Muscle layer of duodenum (tissue), 2 donors: ENCODE data around the gene ISL2.
A peak's percentile ranks its signal among the peaks of the same experiment; 100 is the strongest.
"Not testable (repeated sequence)": the region's sequence is repeated elsewhere in the genome, so short reads cannot be mapped to it uniquely, and the experiment has no call there.

ENCODE experiments used
- H3K27ac ChIP-seq: one replicate; pipeline ENCODE4 v1.7.0; 2013; ENCODE audit warnings: mild to moderate bottlenecking, low read length
- H3K27me3 ChIP-seq: one replicate; pipeline ENCODE4 v1.7.0; 2013; ENCODE audit warnings: low read depth, mild to moderate bottlenecking, control low read depth, low read length
- H3K36me3 ChIP-seq, 2 donors: one replicate each; pipeline ENCODE4 v1.7.0; 2013; ENCODE audit warnings: low read length in 2 of 2, control low read depth in 1 of 2, mild to moderate bottlenecking in 1 of 2; ENCODE audit not compliant: insufficient read depth in 2 of 2, control insufficient read depth in 1 of 2
- H3K4me1 ChIP-seq, 2 donors: one replicate each; pipeline ENCODE4 v1.7.0; 2013; ENCODE audit warnings: low read length in 2 of 2, mild to moderate bottlenecking in 2 of 2, control low read depth in 1 of 2, moderate library complexity in 1 of 2; ENCODE audit not compliant: insufficient read depth in 2 of 2, control insufficient read depth in 1 of 2
- H3K4me3 ChIP-seq, 2 donors: one replicate each; pipeline ENCODE4 v1.7.0; 2013; ENCODE audit warnings: low read length in 2 of 2, low read depth in 1 of 2, mild to moderate bottlenecking in 1 of 2
- H3K9me3 ChIP-seq, 2 donors: one replicate each; pipeline ENCODE4 v1.7.0; 2013; ENCODE audit warnings: low read length in 2 of 2, control low read depth in 1 of 2, mild to moderate bottlenecking in 1 of 2; ENCODE audit not compliant: control insufficient read depth in 1 of 2
- donor health status: healthy.

Gene ISL2

GRCh38 chr15:76311100-76311953, 25.2 kb upstream of the ISL2 start, which contains the start of gene ETFA:
ETFA (minus strand) TSS chr15:76311469; CDS start chr15:76311388, 81 bp downstream.
- Histone ChIP-seq H3K27me3 (no peaks in the 10 kb centered on the region), H3K4me1 (peaks cover 0 to 13% of the 10 kb centered on the region in 2 donors), H3K9me3 (no peaks in the 10 kb centered on the region), H3K4me3 (peak within 1 kb of the TSS; percentile 75 to 88), H3K27ac (peak within 1 kb of the TSS; percentile 85), H3K36me3 (no peaks in the 10 kb centered on the region)

- Histone ChIP-seq H3K36me3 (no peaks in the 10 kb centered on the region), H3K4me1 (peaks cover 0 to 13% of the 10 kb centered on the region in 2 donors), H3K27me3 (no peaks in the 10 kb centered on the region), H3K4me3 (no peak overlapping the region), H3K27ac (no peak overlapping the region), H3K9me3 (no peaks in the 10 kb centered on the region)
Measured at GRCh38 chr15:76312540-76313174, 23.9 kb upstream of the ISL2 start.

DNA sequence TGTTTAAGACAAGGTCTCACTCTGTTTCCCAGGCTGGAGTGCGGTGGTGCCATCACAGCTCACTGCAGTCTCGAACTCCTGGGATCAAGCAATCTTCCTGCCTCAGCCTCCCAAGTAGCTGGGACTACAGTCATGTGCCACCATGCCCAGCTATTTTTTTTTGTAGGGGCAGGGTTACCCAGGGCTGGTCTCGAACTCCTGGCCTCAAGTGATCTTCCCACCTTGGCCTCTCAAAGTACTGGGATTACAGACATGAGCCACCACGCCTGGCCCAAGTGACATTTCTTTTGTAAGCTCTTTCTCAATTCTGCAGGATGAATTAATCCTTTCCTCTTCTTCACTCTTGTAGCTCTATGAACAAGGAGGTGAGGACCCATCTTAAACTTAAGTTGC, 23.4 kb upstream of the ISL2 start:
- H3K4me3 ChIP-seq, H3K36me3 ChIP-seq, H3K9me3 ChIP-seq, H3K27ac ChIP-seq, H3K27me3 ChIP-seq: not testable (repeated sequence)
- peaks cover 0 to 13% of the 10 kb centered on the region in 2 donors for H3K4me1 ChIP-seq

DNA sequence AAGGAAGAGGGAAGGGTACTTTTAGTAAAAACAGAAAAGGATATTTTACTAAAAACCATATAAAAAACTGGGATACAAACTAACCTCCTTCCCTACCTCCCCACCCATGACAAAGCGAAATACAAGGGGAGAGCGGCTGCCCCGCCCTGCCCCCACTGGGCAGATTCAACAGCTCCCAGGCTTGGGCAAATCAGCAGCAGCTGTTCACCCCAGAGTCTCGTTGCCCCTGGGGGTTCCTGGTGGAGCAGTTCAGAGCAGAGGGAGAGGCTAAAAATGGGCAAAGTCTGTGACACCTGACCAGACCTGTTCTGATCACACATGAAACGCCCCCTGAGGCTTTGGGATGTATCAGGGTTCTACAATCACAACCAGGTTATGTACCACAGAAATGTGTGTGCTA, 22.8 kb upstream of the ISL2 start:
- Histone ChIP-seq H3K27ac (no peak overlapping the region), H3K27me3 (no peaks in the 10 kb centered on the region), H3K4me1 (peaks cover 0 to 13% of the 10 kb centered on the region in 2 donors), H3K36me3 (no peaks in the 10 kb centered on the region), H3K4me3 (no peak overlapping the region), H3K9me3 (no peaks in the 10 kb centered on the region)

DNA sequence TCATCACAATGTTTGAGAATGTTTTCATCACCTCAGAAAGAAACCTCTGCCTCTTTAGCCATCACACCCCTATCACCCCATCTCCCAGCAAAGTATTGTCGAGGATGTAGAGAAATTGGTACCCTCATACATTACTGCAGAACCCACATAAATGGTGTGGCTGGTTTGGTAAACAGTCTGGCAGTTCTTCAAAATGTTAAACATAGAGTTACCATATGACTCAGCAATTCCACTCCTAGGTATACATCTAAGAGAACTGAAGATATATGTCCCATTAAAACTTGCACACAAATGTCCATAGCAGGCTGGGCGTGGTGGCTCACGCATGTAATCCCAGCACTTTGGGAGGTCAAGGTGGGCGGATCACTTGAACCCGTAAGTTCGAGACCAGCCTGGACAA, 16.6 kb upstream of the ISL2 start:
- Histone ChIP-seq H3K9me3 (no peaks in the 10 kb centered on the region), H3K27me3 (no peaks in the 10 kb centered on the region), H3K4me3 (no peak overlapping the region), H3K27ac (no peak overlapping the region), H3K4me1 (no peaks in the 10 kb centered on the region), H3K36me3 (no peaks in the 10 kb centered on the region)

DNA sequence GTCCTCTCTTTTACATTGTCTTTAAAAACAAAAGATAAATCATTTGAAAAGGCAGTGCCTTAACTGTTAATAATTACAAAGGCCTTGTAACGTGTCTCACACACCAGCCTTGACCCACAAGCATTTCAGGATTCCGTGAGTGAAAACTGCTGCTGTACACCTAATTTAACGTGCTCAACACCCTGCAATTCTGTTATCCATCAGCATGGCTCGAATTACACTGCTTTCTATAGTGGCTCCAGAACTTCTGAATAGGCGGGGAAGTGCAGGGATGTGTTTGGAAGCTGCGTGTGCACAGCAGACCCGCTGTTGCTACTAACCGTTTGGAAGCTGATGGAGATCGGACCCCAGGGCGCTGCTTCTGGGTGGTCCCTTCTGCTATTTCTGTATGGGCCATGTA, 15.4 kb upstream of the ISL2 start:
- H3K9me3 ChIP-seq, result no peaks in the 10 kb centered on the region
- H3K4me3 ChIP-seq, result no peak overlapping the region
- no peaks in the 10 kb centered on the region for H3K36me3 ChIP-seq
- no peaks in the 10 kb centered on the region for H3K4me1 ChIP-seq
- no peaks in the 10 kb centered on the region for H3K27me3 ChIP-seq
- no peak overlapping the region for H3K27ac ChIP-seq

DNA sequence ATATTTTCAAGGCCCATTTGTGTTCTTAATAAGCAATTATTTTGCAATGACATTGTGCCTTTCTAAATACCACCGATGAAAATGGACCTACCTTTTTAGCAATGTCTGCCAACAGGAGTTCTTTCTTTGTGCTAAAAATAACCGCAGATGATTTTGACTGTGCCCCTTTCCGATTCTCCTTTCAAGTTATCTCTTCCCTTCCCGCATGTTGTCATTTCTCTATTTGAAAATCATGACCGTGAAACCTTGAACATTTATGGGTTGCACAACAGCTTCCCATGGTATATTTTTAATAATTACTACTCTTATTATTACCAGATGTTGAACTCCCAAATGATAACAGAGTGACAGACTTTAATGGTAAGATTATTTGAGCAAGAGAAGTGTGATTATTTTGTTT, 15.0 kb upstream of the ISL2 start:
- no peaks in the 10 kb centered on the region for H3K27me3 ChIP-seq
- no peak overlapping the region for H3K27ac ChIP-seq
- H3K36me3 ChIP-seq, result no peaks in the 10 kb centered on the region
- no peaks in the 10 kb centered on the region for H3K4me1 ChIP-seq
- no peak overlapping the region for H3K4me3 ChIP-seq
- H3K9me3 ChIP-seq, result no peaks in the 10 kb centered on the region

DNA sequence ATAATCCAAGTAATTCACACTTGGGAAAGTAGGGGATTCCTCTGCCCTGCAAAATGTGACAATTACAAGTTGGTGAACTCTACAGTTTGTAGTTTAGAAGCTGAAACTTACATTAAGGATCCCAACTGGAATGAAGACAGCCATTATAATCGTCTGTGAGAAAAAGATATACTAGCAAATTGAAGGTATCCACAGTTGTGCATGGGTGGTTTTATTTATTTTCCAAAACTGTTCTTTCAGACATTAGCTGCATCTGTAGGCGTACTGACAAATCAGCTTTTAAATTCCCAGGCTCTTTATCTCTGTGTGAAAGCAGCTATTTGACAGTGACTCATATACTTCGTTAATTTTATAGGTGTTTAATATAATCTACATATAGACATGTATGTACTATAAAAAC, 12.5 kb upstream of the ISL2 start:
- no peak overlapping the region for H3K4me3 ChIP-seq
- no peaks in the 10 kb centered on the region for H3K9me3 ChIP-seq
- no peaks in the 10 kb centered on the region for H3K4me1 ChIP-seq
- no peaks in the 10 kb centered on the region for H3K36me3 ChIP-seq
- H3K27ac ChIP-seq, result no peak overlapping the region
- H3K27me3 ChIP-seq, result no peaks in the 10 kb centered on the region

- Histone ChIP-seq H3K4me1 (no peaks in the 10 kb centered on the region), H3K27me3 (no peaks in the 10 kb centered on the region), H3K36me3 (no peaks in the 10 kb centered on the region), H3K4me3 (no peak overlapping the region), H3K27ac (no peak overlapping the region), H3K9me3 (no peaks in the 10 kb centered on the region)
Measured at GRCh38 chr15:76325704-76326103, 10.9 kb upstream of the ISL2 start.

- no peaks in the 10 kb centered on the region for H3K4me1 ChIP-seq
- H3K27me3 ChIP-seq, result no peaks in the 10 kb centered on the region
- H3K4me3 ChIP-seq, result no peak overlapping the region
- H3K9me3 ChIP-seq, result no peaks in the 10 kb centered on the region
- H3K36me3 ChIP-seq, result no peaks in the 10 kb centered on the region
- H3K27ac ChIP-seq, result no peak overlapping the region
Measured at GRCh38 chr15:76327191-76328105, 9.1 kb upstream of the ISL2 start.

- no peaks in the 10 kb centered on the region for H3K9me3 ChIP-seq
- no peaks in the 10 kb centered on the region for H3K27me3 ChIP-seq
- no peaks in the 10 kb centered on the region for H3K36me3 ChIP-seq
- no peaks in the 10 kb centered on the region for H3K4me1 ChIP-seq
- H3K4me3 ChIP-seq, result no peak overlapping the region
- no peak overlapping the region for H3K27ac ChIP-seq
Measured at GRCh38 chr15:76328106-76328696, 8.4 kb upstream of the ISL2 start.
